ENCODE measurements around the gene LRRC2. TPM values are rescaled to one million over a fixed set of nuclear protein-coding genes. Genes with fewer than 3 reads are reported as not detected.

The LRRC2 gene
- total RNA-seq, 1 donor from 2014 or later: 0.26 TPM

DNA sequence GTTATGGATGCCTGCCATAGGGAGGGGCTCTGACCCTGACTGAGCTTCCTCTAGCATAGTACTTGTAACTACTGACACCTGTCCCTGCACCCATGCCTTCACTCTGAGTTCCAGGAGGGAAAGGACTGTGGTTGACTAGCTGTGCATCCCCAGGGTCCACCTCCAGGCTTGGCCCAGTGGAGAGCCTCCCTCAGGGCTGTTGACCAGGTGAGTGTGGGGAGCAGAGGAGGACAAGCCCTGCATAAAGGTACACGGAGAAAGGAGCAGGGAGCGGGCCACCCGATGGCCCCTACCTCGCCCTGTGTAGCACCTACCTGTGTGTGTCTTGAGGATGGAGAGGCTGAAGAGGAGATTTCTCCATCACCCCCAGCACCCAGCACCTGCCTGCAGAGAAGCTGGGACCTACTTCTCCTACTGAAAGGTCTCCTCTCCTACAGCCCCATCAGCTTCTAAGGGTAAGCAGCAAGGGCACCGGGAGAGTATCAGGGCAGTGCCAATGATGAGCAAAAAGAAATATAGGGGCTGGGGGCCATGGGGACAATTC, 94.7 kb downstream of the LRRC2 start:
- H3K27me3 ChIP-seq (ENCODE audit: control insufficient read depth, insufficient read depth, low read length): peaks cover 7% of the 10 kb centered on the region
- FAIRE-seq (no peak), DNase-seq (ENCODE audit: low read depth) (no peak)
- TF ChIP-seq, protein P1, sequence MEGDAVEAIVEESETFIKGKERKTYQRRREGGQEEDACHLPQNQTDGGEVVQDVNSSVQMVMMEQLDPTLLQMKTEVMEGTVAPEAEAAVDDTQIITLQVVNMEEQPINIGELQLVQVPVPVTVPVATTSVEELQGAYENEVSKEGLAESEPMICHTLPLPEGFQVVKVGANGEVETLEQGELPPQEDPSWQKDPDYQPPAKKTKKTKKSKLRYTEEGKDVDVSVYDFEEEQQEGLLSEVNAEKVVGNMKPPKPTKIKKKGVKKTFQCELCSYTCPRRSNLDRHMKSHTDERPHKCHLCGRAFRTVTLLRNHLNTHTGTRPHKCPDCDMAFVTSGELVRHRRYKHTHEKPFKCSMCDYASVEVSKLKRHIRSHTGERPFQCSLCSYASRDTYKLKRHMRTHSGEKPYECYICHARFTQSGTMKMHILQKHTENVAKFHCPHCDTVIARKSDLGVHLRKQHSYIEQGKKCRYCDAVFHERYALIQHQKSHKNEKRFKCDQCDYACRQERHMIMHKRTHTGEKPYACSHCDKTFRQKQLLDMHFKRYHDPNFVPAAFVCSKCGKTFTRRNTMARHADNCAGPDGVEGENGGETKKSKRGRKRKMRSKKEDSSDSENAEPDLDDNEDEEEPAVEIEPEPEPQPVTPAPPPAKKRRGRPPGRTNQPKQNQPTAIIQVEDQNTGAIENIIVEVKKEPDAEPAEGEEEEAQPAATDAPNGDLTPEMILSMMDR (IDR thresholded peaks at IDR 0.05; ENCODE audit: insufficient read depth, low read length, severe bottlenecking): no peak
- no peak overlapping the region for H3K4me3 ChIP-seq (ENCODE audit: low read depth, low read length)
- H3K36me3 ChIP-seq (ENCODE audit: control insufficient read depth, insufficient read depth, low read length): no peaks in the 10 kb centered on the region

DNA sequence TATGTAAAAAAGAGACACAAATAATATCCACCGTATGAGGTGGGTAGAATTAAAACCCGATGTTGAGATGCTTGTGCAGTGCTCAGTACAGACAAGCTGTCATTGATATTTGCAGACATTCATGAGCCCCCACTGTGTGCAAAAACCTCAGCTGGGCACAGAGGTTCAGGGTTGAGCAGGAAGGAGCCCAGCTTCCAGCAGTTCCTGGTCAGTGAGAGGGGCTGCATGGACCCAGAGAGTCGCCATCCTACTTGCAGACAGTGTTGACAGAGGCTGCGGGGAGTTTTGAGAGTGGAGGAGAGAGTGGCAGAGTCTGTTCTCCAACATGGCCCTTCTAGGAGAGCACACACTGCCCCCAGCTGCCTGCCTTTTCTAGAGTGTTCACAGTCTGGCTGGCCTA, 95.3 kb downstream of the LRRC2 start:
- DNase-seq (ENCODE audit: low read depth) (no peak), FAIRE-seq (no peak)

DNA sequence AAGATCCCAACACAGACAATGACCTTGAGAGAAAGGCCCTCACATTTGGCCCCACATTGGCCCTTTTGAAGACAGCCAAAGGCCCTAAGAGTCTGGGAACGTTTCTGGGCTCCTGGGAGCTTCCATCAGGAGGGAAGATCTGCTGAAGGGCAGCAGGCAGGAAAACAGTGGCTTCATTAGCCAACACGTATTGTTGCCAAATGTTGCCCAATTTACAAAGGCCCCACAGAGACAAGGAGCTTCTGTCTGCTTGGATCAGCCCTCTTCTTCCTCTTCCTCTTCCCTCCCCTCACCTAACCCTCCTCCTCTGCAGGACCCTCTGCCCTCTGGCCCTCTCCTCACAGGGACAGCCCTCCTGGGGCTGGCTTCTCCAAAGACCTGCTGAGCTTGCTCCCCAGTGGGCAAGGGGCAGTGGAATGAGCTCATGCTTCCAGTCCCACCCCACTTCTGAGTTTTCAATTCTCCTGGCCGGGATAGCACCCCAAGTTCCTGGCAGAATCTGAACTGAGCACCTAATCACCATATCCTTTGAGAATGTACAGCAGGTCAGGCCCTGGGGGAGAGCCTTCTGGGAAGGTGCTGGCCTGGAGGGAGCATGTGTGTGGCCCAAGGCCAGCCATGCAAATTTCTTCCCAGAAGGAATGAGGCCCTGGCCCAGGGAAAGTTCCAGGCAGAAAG, 96.3 kb downstream of the LRRC2 start:
- FAIRE-seq: no peak
- H3K27me3 ChIP-seq (ENCODE audit: control insufficient read depth, insufficient read depth, low read length): peaks cover 13% of the 10 kb centered on the region

More for the DNA sequence above, 95.3 kb downstream of the LRRC2 start:
- Histone ChIP-seq H3K36me3 (ENCODE audit: control insufficient read depth, insufficient read depth, low read length) (no peaks in the 10 kb centered on the region), H3K4me3 (ENCODE audit: low read depth, low read length) (no peak overlapping the region), H3K27me3 (ENCODE audit: control insufficient read depth, insufficient read depth, low read length) (peaks cover 7% of the 10 kb centered on the region)
- TF ChIP-seq, protein P1 (IDR thresholded peaks at IDR 0.05; ENCODE audit: insufficient read depth, low read length, severe bottlenecking): no peak

DNA sequence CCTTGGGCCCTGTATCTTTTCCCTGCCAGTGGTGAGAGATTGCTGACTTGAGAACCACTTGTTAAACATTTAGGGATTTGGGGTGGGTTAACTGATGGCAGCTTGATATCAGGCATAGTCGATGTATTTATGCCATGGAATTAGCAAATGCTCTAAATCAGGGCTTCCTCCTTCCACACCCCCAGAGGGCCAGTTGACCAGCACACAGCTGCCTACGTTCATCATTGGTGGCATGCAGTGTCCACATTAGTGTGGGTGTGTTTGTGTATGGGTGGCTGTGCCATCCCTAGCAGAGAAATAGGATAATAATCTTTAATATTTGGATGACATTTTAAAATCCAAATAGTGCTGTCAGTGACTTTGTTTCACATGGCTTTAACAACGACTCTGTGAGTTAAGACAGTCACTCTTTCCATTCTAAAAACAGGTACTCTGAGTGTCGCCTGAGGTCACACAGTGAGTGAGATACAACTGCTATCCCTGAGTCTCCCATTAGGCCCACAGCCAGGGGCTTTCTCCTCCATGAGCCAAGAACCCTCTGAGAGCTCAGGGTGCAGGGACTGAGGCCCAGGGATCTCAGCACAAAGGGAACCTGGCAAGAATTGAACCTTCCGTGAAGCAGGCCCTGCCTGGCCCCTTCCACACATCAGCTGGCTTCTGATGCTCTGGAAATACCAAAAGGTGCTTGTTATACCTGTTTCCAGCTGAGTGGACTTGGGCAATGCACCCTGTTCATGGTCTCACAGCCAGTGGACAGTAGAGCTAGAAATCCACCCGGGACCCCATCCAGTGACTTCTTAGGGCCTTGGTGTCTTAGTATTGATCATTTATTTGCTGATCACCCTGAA, 97.1 kb downstream of the LRRC2 start:
- no peak for DNase-seq (ENCODE audit: low read depth)
- peak; percentile 43 for FAIRE-seq
- TF ChIP-seq, protein P1 (IDR thresholded peaks at IDR 0.05; ENCODE audit: insufficient read depth, low read length, severe bottlenecking): no peak
- Histone ChIP-seq H3K27me3 (ENCODE audit: control insufficient read depth, insufficient read depth, low read length) (peaks cover 19% of the 10 kb centered on the region), H3K36me3 (ENCODE audit: control insufficient read depth, insufficient read depth, low read length) (no peaks in the 10 kb centered on the region), H3K4me3 (ENCODE audit: low read depth, low read length) (no peak overlapping the region)

More for the DNA sequence above, 96.3 kb downstream of the LRRC2 start:
- no peak overlapping the region for H3K4me3 ChIP-seq (ENCODE audit: low read depth, low read length)
- H3K36me3 ChIP-seq (ENCODE audit: control insufficient read depth, insufficient read depth, low read length): no peaks in the 10 kb centered on the region
- no peak for DNase-seq (ENCODE audit: low read depth)
- TF ChIP-seq, protein P1 (IDR thresholded peaks at IDR 0.05; ENCODE audit: insufficient read depth, low read length, severe bottlenecking): no peak

DNA sequence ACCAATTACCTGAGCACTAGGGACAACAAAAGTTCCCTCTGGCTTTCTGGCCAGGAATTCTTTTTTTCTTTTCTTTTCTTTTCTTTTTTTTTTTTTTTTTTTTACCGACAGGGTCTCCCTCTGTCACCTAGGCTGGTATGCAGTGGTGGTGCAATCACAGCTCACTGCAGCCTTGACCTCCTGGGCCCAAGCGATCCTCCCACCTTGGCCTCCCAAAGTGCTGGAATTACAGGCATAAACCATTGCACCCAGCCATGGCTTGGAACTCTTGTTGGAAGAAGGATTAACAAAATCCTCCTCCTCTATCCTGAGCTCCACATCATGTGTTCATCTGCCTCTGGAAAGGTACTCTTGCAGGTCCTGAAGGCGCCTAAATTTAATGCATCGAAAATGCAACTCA, 98.5 kb downstream of the LRRC2 start:
- peaks cover 25% of the 10 kb centered on the region for H3K27me3 ChIP-seq (ENCODE audit: control insufficient read depth, insufficient read depth, low read length)
- TF ChIP-seq, protein P1 (IDR thresholded peaks at IDR 0.05; ENCODE audit: insufficient read depth, low read length, severe bottlenecking): no peak
- no peak overlapping the region for H3K4me3 ChIP-seq (ENCODE audit: low read depth, low read length)
- FAIRE-seq: no peak
- DNase-seq (ENCODE audit: low read depth): no peak
- H3K36me3 ChIP-seq (ENCODE audit: control insufficient read depth, insufficient read depth, low read length): no peaks in the 10 kb centered on the region
